GM23338 (cell line): Measurements from ENCODE around the gene AGPAT4. TPM values are rescaled to one million over a fixed set of nuclear protein-coding genes. Genes with fewer than 3 reads are reported as not detected.
A peak's percentile ranks its signal among the peaks of the same experiment; 100 is the strongest.

Source experiments
- ATAC-seq: fragments of 200-7000 bp; cut with Tn5 transposase; 3 replicates; pipeline ENCODE4 v1.9.1; 2020
- DNase-seq: peaks from one replicate; pipeline ENCODE4 v3.0.0-alpha.2; 2015; ENCODE audit warnings: low spot score
- H2AFZ ChIP-seq: fragments of 200-600 bp; sonication (generic); 2 replicates; pipeline ENCODE4 v1.8.0; 2016; ENCODE audit warnings: antibody characterized with exemption, mild to moderate bottlenecking, moderate library complexity
- H3F3A ChIP-seq: fragments of 200-600 bp; sonication (generic); replicated peaks from 2 replicates; pipeline ENCODE4 v1.8.0; 2017; ENCODE audit warnings: antibody characterized with exemption, mixed run types, low read depth
- H3K27ac ChIP-seq: fragments of 200-600 bp; sonication (generic); 2 replicates; pipeline ENCODE4 v1.6.1; 2016; ENCODE audit warnings: low read depth
- H3K27me3 ChIP-seq: fragments of 200-600 bp; sonication (generic); 2 replicates; pipeline ENCODE4 v1.8.0; 2016; ENCODE audit warnings: mild to moderate bottlenecking, mixed run types, moderate library complexity; ENCODE audit not compliant: insufficient read depth
- H3K36me3 ChIP-seq: fragments of 200-600 bp; sonication (generic); 2 replicates; pipeline ENCODE4 v1.8.0; 2016; ENCODE audit warnings: mild to moderate bottlenecking; ENCODE audit not compliant: insufficient read depth
- H3K4me1 ChIP-seq: fragments of 200-600 bp; sonication (generic); 2 replicates; pipeline ENCODE4 v1.8.0; 2016; ENCODE audit warnings: mild to moderate bottlenecking, moderate library complexity; ENCODE audit not compliant: insufficient read depth
- H3K4me2 ChIP-seq: fragments of 200-600 bp; sonication (generic); 2 replicates; pipeline ENCODE4 v1.7.1; 2017; ENCODE audit warnings: mixed run types
- H3K4me3 ChIP-seq: fragments of 200-600 bp; sonication (generic); 2 replicates; pipeline ENCODE4 v1.6.1; 2016; ENCODE audit warnings: mixed run types
- H3K79me2 ChIP-seq: fragments of 200-600 bp; sonication (generic); replicated peaks from 2 replicates; pipeline ENCODE4 v1.8.0; 2017; ENCODE audit warnings: mild to moderate bottlenecking; ENCODE audit not compliant: insufficient read depth
- H3K9me2 ChIP-seq: fragments of 200-600 bp; sonication (generic); 2 replicates; pipeline ENCODE4 v1.8.0; 2017; ENCODE audit not compliant: insufficient read depth
- H4K20me1 ChIP-seq: fragments of 200-600 bp; sonication (generic); replicated peaks from 2 replicates; pipeline ENCODE4 v1.8.0; 2017; ENCODE audit warnings: mild to moderate bottlenecking; ENCODE audit not compliant: insufficient read depth
- H3K27ac Mint-ChIP-seq: 2 replicates; pipeline ENCODE4 v1.8.0; 2020; ENCODE audit warnings: inconsistent platforms, mild to moderate bottlenecking, moderate library complexity, mixed read lengths
- H3K27me3 Mint-ChIP-seq: 3 replicates; pipeline ENCODE4 v1.8.0; 2022; ENCODE audit warnings: low read depth, mild to moderate bottlenecking, moderate library complexity, mixed read lengths, inconsistent platforms; ENCODE audit not compliant: insufficient read depth, poor library complexity
- H3K36me3 Mint-ChIP-seq: 3 replicates; pipeline ENCODE4 v1.8.0; 2021; ENCODE audit warnings: low read depth, mild to moderate bottlenecking, inconsistent platforms, moderate library complexity, mixed read lengths
- H3K4me1 Mint-ChIP-seq: 3 replicates; pipeline ENCODE4 v1.8.0; 2020; ENCODE audit warnings: mild to moderate bottlenecking, inconsistent platforms, mixed read lengths
- H3K4me3 Mint-ChIP-seq: 3 replicates; pipeline ENCODE4 v1.8.0; 2021; ENCODE audit warnings: moderate library complexity, mild to moderate bottlenecking, inconsistent platforms, mixed read lengths
- H3K9me3 Mint-ChIP-seq: 3 replicates; pipeline ENCODE4 v1.8.0; 2020; ENCODE audit warnings: moderate library complexity, mild to moderate bottlenecking, inconsistent platforms, mixed read lengths
- CREB1 ChIP-seq: fragments of 250-450 bp; sonication (Bioruptor Pico); IDR thresholded peaks from 2 replicates; pipeline ENCODE4 v1.5.0; 2020; ENCODE audit warnings: low read depth, mild to moderate bottlenecking, moderate library complexity
- EZH2 ChIP-seq: fragments of 200-600 bp; sonication (generic); IDR thresholded peaks from one replicate; pipeline ENCODE4 v1.8.0; 2017; ENCODE audit warnings: antibody characterized with exemption, mild to moderate bottlenecking, low read depth; ENCODE audit not compliant: unreplicated experiment
- EZH2phosphoT487 ChIP-seq: fragments of 200-600 bp; sonication (generic); IDR thresholded peaks from one replicate; pipeline ENCODE4 v1.8.1; 2018; ENCODE audit warnings: antibody characterized with exemption; ENCODE audit not compliant: unreplicated experiment
- JUNB ChIP-seq: IDR thresholded peaks from one replicate; pipeline ENCODE4 v1.6.1; 2016; ENCODE audit warnings: antibody characterized with exemption; ENCODE audit not compliant: unreplicated experiment
- NANOG ChIP-seq: IDR thresholded peaks from 2 replicates; pipeline ENCODE4 v1.6.1; 2016; ENCODE audit warnings: antibody characterized with exemption, borderline replicate concordance
- POLR2AphosphoS5 ChIP-seq: IDR thresholded peaks from 2 replicates; pipeline ENCODE4 v1.6.1; 2016; ENCODE audit warnings: antibody characterized with exemption, low read depth
- STAT1 ChIP-seq: IDR thresholded peaks from one replicate; pipeline ENCODE4 v1.6.1; 2016; ENCODE audit warnings: antibody characterized with exemption; ENCODE audit not compliant: unreplicated experiment
- ZNF114 ChIP-seq: fragments of 250-450 bp; sonication (Bioruptor Pico); IDR thresholded peaks from 2 replicates; pipeline ENCODE4 v1.5.0; 2020; ENCODE audit warnings: mild to moderate bottlenecking, moderate library complexity
- ZNF331 ChIP-seq: fragments of 250-450 bp; sonication (Bioruptor Pico); IDR thresholded peaks from 2 replicates; pipeline ENCODE4 v1.5.0; 2020; ENCODE audit warnings: low read depth, mild to moderate bottlenecking, moderate library complexity
- polyA plus RNA-seq: library from polyadenylated mRNA; unstranded; fragments of >200 nt; fragmentation: Nextera tagmentation; extraction: Ambion mirVana; gene quantifications from 2 replicates; pipeline ENCODE4 v1.2.1, GENCODE V29; 2016
- total RNA-seq: library from RNA; depleted of rRNA; stranded (reverse); fragments of >200 nt; shearing (Covaris generic); gene quantifications from 2 replicates; pipeline ENCODE4 v1.2.3, GENCODE V29; 2014
- TF ChIP-seq, protein P1 (sequence below): IDR thresholded peaks from 2 replicates; pipeline ENCODE4 v1.6.1; 2016; ENCODE audit warnings: antibody characterized with exemption
- TF ChIP-seq, protein P2 (sequence below), 2 experiments: fragments of 200-600 bp in 1 of 2; sonication (generic) in 1 of 2; conservative IDR thresholded peaks; 2 replicates each; pipeline versions ENCODE4 v1.5.1 to v1.6.1; 2016 to 2017; ENCODE audit warnings: antibody characterized with exemption in 2 of 2, low read depth in 2 of 2, mild to moderate bottlenecking in 2 of 2, moderate library complexity in 1 of 2
- TF ChIP-seq, protein P3 (sequence below): IDR thresholded peaks from one replicate; pipeline ENCODE4 v1.6.1; 2018; ENCODE audit warnings: antibody characterized with exemption; ENCODE audit not compliant: unreplicated experiment
- TF ChIP-seq, protein P4 (sequence below): fragments of 250-450 bp; sonication (Bioruptor Pico); IDR thresholded peaks from 2 replicates; pipeline ENCODE4 v1.5.0; 2020; ENCODE audit warnings: mild to moderate bottlenecking, moderate library complexity

AGPAT4 gene
- total and polyA plus RNA-seq, 2 experiments from 2014 or later, result 8.9 to 19.3 TPM

DNA sequence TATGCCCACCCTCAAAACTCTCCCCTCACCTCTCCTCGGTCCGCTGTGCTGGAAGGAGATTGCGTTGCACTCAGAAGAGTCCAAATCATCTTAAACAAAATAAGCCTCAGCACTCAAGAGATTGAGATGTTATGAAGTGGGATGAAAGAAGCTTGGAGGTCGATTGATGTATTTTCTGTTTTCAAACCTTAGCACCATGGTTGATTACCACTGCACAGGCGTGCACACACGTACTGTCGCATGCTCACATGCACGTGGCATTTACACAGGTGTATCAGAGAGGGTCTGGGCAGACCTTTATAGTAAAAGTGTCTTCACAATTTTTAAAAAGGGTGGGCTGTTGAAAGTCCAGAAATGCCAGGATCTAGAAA lies 612 bp upstream of the AGPAT4 start:
- no peak for ATAC-seq

More for the DNA sequence above, 612 bp upstream of the AGPAT4 start:
- peaks cover 21% of the 10 kb centered on the region for H3K4me1 ChIP-seq
- H3K4me1 Mint-ChIP-seq, result peaks cover 28% of the 10 kb centered on the region
- peaks cover 7% of the 10 kb centered on the region; the same call in 1 of the 2 replicates for H4K20me1 ChIP-seq
- H3K9me2 ChIP-seq, result no peaks in the 10 kb centered on the region
- no peaks in the 10 kb centered on the region for H3K36me3 ChIP-seq
- peak overlapping the region; percentile 73 for H3K4me2 ChIP-seq
- H3K79me2 ChIP-seq, result peaks cover 38% of the 10 kb centered on the region
- H2AFZ ChIP-seq, result peak overlapping the region; percentile 78
- H3K27ac ChIP-seq, result peak overlapping the region; percentile 83
- TF ChIP-seq, protein P1, sequence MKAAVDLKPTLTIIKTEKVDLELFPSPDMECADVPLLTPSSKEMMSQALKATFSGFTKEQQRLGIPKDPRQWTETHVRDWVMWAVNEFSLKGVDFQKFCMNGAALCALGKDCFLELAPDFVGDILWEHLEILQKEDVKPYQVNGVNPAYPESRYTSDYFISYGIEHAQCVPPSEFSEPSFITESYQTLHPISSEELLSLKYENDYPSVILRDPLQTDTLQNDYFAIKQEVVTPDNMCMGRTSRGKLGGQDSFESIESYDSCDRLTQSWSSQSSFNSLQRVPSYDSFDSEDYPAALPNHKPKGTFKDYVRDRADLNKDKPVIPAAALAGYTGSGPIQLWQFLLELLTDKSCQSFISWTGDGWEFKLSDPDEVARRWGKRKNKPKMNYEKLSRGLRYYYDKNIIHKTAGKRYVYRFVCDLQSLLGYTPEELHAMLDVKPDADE, result no peak
- TF ChIP-seq JUNB (no peak), ZNF114 (CRISPR knock-in tag) (no peak), STAT1 (no peak), EZH2phosphoT487 (no peak), EZH2 (no peak), CREB1 (CRISPR knock-in tag) (no peak), POLR2AphosphoS5 (no peak), NANOG (no peak), ZNF331 (CRISPR knock-in tag) (no peak)
- TF ChIP-seq, protein P2, sequence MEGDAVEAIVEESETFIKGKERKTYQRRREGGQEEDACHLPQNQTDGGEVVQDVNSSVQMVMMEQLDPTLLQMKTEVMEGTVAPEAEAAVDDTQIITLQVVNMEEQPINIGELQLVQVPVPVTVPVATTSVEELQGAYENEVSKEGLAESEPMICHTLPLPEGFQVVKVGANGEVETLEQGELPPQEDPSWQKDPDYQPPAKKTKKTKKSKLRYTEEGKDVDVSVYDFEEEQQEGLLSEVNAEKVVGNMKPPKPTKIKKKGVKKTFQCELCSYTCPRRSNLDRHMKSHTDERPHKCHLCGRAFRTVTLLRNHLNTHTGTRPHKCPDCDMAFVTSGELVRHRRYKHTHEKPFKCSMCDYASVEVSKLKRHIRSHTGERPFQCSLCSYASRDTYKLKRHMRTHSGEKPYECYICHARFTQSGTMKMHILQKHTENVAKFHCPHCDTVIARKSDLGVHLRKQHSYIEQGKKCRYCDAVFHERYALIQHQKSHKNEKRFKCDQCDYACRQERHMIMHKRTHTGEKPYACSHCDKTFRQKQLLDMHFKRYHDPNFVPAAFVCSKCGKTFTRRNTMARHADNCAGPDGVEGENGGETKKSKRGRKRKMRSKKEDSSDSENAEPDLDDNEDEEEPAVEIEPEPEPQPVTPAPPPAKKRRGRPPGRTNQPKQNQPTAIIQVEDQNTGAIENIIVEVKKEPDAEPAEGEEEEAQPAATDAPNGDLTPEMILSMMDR (conservative IDR thresholded peaks at IDR 0.05; ENCODE audit: low read depth in 2 of 2), result no peak
- TF ChIP-seq, protein P3, sequence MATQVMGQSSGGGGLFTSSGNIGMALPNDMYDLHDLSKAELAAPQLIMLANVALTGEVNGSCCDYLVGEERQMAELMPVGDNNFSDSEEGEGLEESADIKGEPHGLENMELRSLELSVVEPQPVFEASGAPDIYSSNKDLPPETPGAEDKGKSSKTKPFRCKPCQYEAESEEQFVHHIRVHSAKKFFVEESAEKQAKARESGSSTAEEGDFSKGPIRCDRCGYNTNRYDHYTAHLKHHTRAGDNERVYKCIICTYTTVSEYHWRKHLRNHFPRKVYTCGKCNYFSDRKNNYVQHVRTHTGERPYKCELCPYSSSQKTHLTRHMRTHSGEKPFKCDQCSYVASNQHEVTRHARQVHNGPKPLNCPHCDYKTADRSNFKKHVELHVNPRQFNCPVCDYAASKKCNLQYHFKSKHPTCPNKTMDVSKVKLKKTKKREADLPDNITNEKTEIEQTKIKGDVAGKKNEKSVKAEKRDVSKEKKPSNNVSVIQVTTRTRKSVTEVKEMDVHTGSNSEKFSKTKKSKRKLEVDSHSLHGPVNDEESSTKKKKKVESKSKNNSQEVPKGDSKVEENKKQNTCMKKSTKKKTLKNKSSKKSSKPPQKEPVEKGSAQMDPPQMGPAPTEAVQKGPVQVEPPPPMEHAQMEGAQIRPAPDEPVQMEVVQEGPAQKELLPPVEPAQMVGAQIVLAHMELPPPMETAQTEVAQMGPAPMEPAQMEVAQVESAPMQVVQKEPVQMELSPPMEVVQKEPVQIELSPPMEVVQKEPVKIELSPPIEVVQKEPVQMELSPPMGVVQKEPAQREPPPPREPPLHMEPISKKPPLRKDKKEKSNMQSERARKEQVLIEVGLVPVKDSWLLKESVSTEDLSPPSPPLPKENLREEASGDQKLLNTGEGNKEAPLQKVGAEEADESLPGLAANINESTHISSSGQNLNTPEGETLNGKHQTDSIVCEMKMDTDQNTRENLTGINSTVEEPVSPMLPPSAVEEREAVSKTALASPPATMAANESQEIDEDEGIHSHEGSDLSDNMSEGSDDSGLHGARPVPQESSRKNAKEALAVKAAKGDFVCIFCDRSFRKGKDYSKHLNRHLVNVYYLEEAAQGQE, result no peak
- TF ChIP-seq, protein P4, sequence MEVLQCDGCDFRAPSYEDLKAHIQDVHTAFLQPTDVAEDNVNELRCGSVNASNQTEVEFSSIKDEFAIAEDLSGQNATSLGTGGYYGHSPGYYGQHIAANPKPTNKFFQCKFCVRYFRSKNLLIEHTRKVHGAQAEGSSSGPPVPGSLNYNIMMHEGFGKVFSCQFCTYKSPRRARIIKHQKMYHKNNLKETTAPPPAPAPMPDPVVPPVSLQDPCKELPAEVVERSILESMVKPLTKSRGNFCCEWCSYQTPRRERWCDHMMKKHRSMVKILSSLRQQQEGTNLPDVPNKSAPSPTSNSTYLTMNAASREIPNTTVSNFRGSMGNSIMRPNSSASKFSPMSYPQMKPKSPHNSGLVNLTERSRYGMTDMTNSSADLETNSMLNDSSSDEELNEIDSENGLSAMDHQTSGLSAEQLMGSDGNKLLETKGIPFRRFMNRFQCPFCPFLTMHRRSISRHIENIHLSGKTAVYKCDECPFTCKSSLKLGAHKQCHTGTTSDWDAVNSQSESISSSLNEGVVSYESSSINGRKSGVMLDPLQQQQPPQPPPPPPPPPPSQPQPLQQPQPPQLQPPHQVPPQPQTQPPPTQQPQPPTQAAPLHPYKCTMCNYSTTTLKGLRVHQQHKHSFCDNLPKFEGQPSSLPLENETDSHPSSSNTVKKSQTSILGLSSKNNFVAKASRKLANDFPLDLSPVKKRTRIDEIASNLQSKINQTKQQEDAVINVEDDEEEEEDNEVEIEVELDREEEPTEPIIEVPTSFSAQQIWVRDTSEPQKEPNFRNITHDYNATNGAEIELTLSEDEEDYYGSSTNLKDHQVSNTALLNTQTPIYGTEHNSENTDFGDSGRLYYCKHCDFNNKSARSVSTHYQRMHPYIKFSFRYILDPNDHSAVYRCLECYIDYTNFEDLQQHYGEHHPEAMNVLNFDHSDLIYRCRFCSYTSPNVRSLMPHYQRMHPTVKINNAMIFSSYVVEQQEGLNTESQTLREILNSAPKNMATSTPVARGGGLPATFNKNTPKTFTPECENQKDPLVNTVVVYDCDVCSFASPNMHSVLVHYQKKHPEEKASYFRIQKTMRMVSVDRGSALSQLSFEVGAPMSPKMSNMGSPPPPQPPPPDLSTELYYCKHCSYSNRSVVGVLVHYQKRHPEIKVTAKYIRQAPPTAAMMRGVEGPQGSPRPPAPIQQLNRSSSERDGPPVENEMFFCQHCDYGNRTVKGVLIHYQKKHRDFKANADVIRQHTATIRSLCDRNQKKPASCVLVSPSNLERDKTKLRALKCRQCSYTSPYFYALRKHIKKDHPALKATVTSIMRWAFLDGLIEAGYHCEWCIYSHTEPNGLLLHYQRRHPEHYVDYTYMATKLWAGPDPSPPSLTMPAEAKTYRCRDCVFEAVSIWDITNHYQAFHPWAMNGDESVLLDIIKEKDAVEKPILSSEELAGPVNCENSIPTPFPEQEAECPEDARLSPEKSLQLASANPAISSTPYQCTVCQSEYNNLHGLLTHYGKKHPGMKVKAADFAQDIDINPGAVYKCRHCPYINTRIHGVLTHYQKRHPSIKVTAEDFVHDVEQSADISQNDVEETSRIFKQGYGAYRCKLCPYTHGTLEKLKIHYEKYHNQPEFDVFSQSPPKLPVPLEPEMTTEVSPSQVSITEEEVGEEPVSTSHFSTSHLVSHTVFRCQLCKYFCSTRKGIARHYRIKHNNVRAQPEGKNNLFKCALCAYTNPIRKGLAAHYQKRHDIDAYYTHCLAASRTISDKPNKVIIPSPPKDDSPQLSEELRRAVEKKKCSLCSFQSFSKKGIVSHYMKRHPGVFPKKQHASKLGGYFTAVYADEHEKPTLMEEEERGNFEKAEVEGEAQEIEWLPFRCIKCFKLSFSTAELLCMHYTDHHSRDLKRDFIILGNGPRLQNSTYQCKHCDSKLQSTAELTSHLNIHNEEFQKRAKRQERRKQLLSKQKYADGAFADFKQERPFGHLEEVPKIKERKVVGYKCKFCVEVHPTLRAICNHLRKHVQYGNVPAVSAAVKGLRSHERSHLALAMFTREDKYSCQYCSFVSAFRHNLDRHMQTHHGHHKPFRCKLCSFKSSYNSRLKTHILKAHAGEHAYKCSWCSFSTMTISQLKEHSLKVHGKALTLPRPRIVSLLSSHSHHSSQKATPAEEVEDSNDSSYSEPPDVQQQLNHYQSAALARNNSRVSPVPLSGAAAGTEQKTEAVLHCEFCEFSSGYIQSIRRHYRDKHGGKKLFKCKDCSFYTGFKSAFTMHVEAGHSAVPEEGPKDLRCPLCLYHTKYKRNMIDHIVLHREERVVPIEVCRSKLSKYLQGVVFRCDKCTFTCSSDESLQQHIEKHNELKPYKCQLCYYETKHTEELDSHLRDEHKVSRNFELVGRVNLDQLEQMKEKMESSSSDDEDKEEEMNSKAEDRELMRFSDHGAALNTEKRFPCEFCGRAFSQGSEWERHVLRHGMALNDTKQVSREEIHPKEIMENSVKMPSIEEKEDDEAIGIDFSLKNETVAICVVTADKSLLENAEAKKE (CRISPR knock-in tag), result no peak
- no peaks in the 10 kb centered on the region for H3K27me3 ChIP-seq
- H3K27ac Mint-ChIP-seq, result peak overlapping the region; percentile 99
- no peaks in the 10 kb centered on the region for H3K9me3 Mint-ChIP-seq
- H3K4me3 Mint-ChIP-seq, result peak overlapping the region; percentile 86
- H3F3A ChIP-seq, result no peaks in the 10 kb centered on the region
- H3K27me3 Mint-ChIP-seq, result no peaks in the 10 kb centered on the region
- DNase-seq, result no peak
- H3K4me3 ChIP-seq, result peak overlapping the region; percentile 58
- peaks cover 9% of the 10 kb centered on the region; the same call in 2 of the 3 replicates for H3K36me3 Mint-ChIP-seq
